ENCODE data around the gene BCO2.

Gene BCO2

DNA sequence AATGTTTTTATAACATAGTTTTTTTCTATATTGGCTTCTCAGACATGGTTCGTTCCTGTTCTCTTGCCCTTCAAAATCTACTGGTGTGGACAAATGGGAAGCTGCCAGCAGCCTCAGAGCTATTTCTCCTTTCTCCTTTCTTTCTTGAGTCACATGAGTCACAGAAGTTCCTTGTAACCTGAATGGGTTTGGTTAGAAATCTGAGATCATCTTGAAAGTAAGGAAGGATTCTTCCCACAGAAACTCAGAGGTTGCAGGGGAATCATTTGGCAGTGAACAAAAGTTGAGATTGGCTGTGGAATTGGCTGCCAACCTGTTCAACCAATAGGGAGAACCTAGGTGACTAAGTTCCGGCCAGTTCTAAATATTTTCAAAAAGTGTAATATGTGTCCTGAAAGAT lies 72.9 kb downstream of the BCO2 start:
- POLR2A ChIA-PET = no interaction called here
- Histone ChIP-seq H3K9me3 (ENCODE audit: control insufficient read depth, insufficient read depth, low read depth, low read length) (no peaks in the 10 kb centered on the region), H3K27ac (ENCODE audit: extremely low read depth, low read depth, low read length) (no peak overlapping the region), H3K36me3 (ENCODE audit: control insufficient read depth in 2 of 2, insufficient read depth in 1 of 2, low read length in 2 of 2) (peaks cover 0 to 3% of the 10 kb centered on the region in 2 experiments; a peak in 1 of 3 replicates), H3K4me1 (ENCODE audit: control insufficient read depth, insufficient read depth, low read length) (no peaks in the 10 kb centered on the region), H3K4me3 (ENCODE audit: low read depth, low read length) (no peak overlapping the region)
- TF ChIP-seq ZNF23 (tag by site-specific recombination; IDR thresholded peaks at IDR 0.05; ENCODE audit: borderline replicate concordance) (no peak), OSR2 (tag by site-specific recombination; IDR thresholded peaks at IDR 0.05) (no peak), ZNF324 (tag by site-specific recombination; IDR thresholded peaks at IDR 0.05) (no peak), ZNF510 (tag by site-specific recombination; IDR thresholded peaks at IDR 0.05; ENCODE audit: insufficient replicate concordance) (no peak)
- CTCF ChIA-PET = no interaction called here

DNA sequence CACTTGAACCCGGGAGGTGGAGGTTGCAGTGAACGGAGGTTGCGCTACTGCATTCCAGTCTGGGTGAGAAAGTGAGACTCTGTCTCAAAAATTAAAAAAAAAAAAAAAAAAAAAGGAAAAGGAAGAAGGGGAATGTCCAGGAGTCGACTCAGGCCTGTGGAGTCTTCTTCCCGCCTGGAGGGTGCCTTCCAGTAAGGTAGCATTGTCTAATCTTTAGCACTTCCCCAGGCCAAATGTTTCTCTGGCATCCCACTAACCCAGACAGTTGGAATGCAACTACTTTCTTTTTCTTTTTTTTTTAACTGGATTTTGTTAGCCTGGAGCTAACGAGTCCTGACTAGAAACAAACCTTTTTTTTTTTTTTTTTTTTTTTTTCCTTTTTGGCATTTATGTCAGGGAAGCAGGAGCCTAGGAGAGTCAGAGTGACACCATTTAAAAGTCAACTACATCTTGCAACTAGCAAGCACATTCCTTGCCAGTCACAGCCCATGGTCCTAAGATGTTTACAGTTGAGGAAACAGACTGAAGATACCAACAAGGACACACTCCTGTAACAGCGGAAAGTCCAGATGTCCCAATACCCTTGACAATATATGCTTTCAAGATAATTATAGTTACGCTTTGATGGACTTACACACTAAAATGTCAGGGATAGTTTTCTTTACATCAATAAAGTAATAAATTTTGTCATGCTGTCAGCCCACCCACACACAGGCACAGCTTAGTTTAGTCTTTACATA lies 74.7 kb downstream of the BCO2 start:
- CTCF ChIA-PET = interaction anchor here (0.6 to 0.7 kb wide), 2 partner anchors 9 to 146 kb away, joined by 3 read pairs; no protein-coding TSS in a partner anchor
- Histone ChIP-seq H3K9me3 (ENCODE audit: control insufficient read depth, insufficient read depth, low read depth, low read length) (no peaks in the 10 kb centered on the region), H3K4me1 (ENCODE audit: control insufficient read depth, insufficient read depth, low read length) (no peaks in the 10 kb centered on the region), H3K36me3 (ENCODE audit: control insufficient read depth in 2 of 2, insufficient read depth in 1 of 2, low read length in 2 of 2) (no peaks in the 10 kb centered on the region), H3K27ac (ENCODE audit: extremely low read depth, low read depth, low read length) (no peak overlapping the region), H3K4me3 (ENCODE audit: low read depth, low read length) (no peak overlapping the region)
- POLR2A ChIA-PET = no interaction called here
- no peak for TF ChIP-seq ZNF138 (tag by site-specific recombination; IDR thresholded peaks at IDR 0.05; ENCODE audit: borderline replicate concordance)
- no peak for TF ChIP-seq ZNF311 (tag by site-specific recombination; IDR thresholded peaks at IDR 0.05; ENCODE audit: borderline replicate concordance)
- TF ChIP-seq ZNF777 (tag by site-specific recombination; IDR thresholded peaks at IDR 0.05; ENCODE audit: borderline replicate concordance) = no peak
- TF ChIP-seq, protein P1, sequence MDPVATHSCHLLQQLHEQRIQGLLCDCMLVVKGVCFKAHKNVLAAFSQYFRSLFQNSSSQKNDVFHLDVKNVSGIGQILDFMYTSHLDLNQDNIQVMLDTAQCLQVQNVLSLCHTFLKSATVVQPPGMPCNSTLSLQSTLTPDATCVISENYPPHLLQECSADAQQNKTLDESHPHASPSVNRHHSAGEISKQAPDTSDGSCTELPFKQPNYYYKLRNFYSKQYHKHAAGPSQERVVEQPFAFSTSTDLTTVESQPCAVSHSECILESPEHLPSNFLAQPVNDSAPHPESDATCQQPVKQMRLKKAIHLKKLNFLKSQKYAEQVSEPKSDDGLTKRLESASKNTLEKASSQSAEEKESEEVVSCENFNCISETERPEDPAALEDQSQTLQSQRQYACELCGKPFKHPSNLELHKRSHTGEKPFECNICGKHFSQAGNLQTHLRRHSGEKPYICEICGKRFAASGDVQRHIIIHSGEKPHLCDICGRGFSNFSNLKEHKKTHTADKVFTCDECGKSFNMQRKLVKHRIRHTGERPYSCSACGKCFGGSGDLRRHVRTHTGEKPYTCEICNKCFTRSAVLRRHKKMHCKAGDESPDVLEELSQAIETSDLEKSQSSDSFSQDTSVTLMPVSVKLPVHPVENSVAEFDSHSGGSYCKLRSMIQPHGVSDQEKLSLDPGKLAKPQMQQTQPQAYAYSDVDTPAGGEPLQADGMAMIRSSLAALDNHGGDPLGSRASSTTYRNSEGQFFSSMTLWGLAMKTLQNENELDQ (tag by site-specific recombination; IDR thresholded peaks at IDR 0.05; ENCODE audit: low read depth) = no peak
- TF ChIP-seq ZNF416 (tag by site-specific recombination; IDR thresholded peaks at IDR 0.05) = no peak
- no peak for TF ChIP-seq ZNF514 (tag by site-specific recombination; IDR thresholded peaks at IDR 0.05)
- TF ChIP-seq ZNF394 (tag by site-specific recombination; IDR thresholded peaks at IDR 0.05; ENCODE audit: borderline replicate concordance) = no peak
- TF ChIP-seq ZNF623 (tag by site-specific recombination; IDR thresholded peaks at IDR 0.05) = no peak
- TF ChIP-seq ZBTB17 (tag by site-specific recombination; IDR thresholded peaks at IDR 0.05) = no peak
- no peak for TF ChIP-seq ZXDB (tag by site-specific recombination; IDR thresholded peaks at IDR 0.05)
- TF ChIP-seq ZBTB11 (tag by site-specific recombination; conservative IDR thresholded peaks at IDR 0.05; ENCODE audit: low read depth) = no peak
- TF ChIP-seq, protein P2, sequence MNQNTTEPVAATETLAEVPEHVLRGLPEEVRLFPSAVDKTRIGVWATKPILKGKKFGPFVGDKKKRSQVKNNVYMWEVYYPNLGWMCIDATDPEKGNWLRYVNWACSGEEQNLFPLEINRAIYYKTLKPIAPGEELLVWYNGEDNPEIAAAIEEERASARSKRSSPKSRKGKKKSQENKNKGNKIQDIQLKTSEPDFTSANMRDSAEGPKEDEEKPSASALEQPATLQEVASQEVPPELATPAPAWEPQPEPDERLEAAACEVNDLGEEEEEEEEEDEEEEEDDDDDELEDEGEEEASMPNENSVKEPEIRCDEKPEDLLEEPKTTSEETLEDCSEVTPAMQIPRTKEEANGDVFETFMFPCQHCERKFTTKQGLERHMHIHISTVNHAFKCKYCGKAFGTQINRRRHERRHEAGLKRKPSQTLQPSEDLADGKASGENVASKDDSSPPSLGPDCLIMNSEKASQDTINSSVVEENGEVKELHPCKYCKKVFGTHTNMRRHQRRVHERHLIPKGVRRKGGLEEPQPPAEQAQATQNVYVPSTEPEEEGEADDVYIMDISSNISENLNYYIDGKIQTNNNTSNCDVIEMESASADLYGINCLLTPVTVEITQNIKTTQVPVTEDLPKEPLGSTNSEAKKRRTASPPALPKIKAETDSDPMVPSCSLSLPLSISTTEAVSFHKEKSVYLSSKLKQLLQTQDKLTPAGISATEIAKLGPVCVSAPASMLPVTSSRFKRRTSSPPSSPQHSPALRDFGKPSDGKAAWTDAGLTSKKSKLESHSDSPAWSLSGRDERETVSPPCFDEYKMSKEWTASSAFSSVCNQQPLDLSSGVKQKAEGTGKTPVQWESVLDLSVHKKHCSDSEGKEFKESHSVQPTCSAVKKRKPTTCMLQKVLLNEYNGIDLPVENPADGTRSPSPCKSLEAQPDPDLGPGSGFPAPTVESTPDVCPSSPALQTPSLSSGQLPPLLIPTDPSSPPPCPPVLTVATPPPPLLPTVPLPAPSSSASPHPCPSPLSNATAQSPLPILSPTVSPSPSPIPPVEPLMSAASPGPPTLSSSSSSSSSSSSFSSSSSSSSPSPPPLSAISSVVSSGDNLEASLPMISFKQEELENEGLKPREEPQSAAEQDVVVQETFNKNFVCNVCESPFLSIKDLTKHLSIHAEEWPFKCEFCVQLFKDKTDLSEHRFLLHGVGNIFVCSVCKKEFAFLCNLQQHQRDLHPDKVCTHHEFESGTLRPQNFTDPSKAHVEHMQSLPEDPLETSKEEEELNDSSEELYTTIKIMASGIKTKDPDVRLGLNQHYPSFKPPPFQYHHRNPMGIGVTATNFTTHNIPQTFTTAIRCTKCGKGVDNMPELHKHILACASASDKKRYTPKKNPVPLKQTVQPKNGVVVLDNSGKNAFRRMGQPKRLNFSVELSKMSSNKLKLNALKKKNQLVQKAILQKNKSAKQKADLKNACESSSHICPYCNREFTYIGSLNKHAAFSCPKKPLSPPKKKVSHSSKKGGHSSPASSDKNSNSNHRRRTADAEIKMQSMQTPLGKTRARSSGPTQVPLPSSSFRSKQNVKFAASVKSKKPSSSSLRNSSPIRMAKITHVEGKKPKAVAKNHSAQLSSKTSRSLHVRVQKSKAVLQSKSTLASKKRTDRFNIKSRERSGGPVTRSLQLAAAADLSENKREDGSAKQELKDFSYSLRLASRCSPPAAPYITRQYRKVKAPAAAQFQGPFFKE (tag by site-specific recombination; IDR thresholded peaks at IDR 0.05; ENCODE audit: borderline replicate concordance) = no peak
- TF ChIP-seq, protein P3, sequence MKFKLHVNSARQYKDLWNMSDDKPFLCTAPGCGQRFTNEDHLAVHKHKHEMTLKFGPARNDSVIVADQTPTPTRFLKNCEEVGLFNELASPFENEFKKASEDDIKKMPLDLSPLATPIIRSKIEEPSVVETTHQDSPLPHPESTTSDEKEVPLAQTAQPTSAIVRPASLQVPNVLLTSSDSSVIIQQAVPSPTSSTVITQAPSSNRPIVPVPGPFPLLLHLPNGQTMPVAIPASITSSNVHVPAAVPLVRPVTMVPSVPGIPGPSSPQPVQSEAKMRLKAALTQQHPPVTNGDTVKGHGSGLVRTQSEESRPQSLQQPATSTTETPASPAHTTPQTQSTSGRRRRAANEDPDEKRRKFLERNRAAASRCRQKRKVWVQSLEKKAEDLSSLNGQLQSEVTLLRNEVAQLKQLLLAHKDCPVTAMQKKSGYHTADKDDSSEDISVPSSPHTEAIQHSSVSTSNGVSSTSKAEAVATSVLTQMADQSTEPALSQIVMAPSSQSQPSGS (tag by site-specific recombination; IDR thresholded peaks at IDR 0.05; ENCODE audit: low read depth) = no peak
- TF ChIP-seq ZNF37A (tag by site-specific recombination; IDR thresholded peaks at IDR 0.05) = no peak
- TF ChIP-seq ZNF639 (tag by site-specific recombination; IDR thresholded peaks at IDR 0.05) = no peak
